HepG2 (cell line): ENCODE measurements around the gene CNNM4. TPM values are rescaled to one million over a fixed set of nuclear protein-coding genes. Genes with fewer than 3 reads are reported as not detected.

Source experiments
- CEBPG ChIP-seq: IDR thresholded peaks from 2 replicates; pipeline ENCODE4 v1.6.1; 2016
- DPF2 ChIP-seq: sonication (generic); formaldehyde crosslinking; IDR thresholded peaks from 2 replicates; pipeline ENCODE4 v1.4.0; 2020; ENCODE audit warnings: mild to moderate bottlenecking, low read depth, missing genetic modification reagents, borderline replicate concordance
- ELF3 ChIP-seq: IDR thresholded peaks from 2 replicates; pipeline ENCODE4 v1.6.1; 2016; ENCODE audit warnings: missing genetic modification reagents, missing compliant biosample characterization
- GABPB1 ChIP-seq: IDR thresholded peaks from 2 replicates; pipeline ENCODE4 v1.6.1; 2016; ENCODE audit warnings: mild to moderate bottlenecking, missing genetic modification reagents, moderate library complexity, missing compliant biosample characterization
- HDAC6 ChIP-seq: fragments of 200-600 bp; sonication (generic); IDR thresholded peaks from 2 replicates; pipeline ENCODE4 v1.7.0; 2017; ENCODE audit warnings: mild to moderate bottlenecking, antibody characterized with exemption, low read length, low read depth
- HMG20B ChIP-seq: conservative IDR thresholded peaks from 2 replicates; pipeline ENCODE4 v1.6.1; 2016; ENCODE audit warnings: missing genetic modification reagents, missing compliant biosample characterization
- HMGA1 ChIP-seq: sonication (generic); formaldehyde crosslinking; conservative IDR thresholded peaks from 2 replicates; pipeline ENCODE4 v1.4.0; 2020; ENCODE audit warnings: missing genetic modification reagents
- HOXA7 ChIP-seq: sonication (generic); formaldehyde crosslinking; IDR thresholded peaks from 2 replicates; pipeline ENCODE4 v1.8.1; 2022; ENCODE audit warnings: mild to moderate bottlenecking, missing genetic modification reagents, moderate library complexity
- IKZF4 ChIP-seq: sonication (generic); formaldehyde crosslinking; IDR thresholded peaks from 2 replicates; pipeline ENCODE4 v1.5.1; 2020; ENCODE audit warnings: borderline replicate concordance, mild to moderate bottlenecking, low read depth, missing genetic modification reagents; ENCODE audit errors: not compliant biosample characterization
- MIXL1 ChIP-seq: IDR thresholded peaks from 2 replicates; pipeline ENCODE4 v1.6.1; 2016
- MTA3 ChIP-seq: sonication (generic); formaldehyde crosslinking; IDR thresholded peaks from 2 replicates; pipeline ENCODE4 v1.4.0; 2020; ENCODE audit warnings: missing genetic modification reagents
- NR3C1 ChIP-seq: sonication (generic); formaldehyde crosslinking; IDR thresholded peaks from 2 replicates; pipeline ENCODE4 v1.4.0; 2020; ENCODE audit warnings: missing genetic modification reagents
- PLRG1 ChIP-seq: fragments of 450-650 bp; conservative IDR thresholded peaks from 2 replicates; pipeline ENCODE4 v1.6.1; 2016
- POLR2AphosphoS2 ChIP-seq: IDR thresholded peaks from 2 replicates; pipeline ENCODE4 v1.6.1; 2011; ENCODE audit warnings: low read depth, low read length, improper control_type of control experiment
- SIN3B ChIP-seq: fragments of 150-350 bp; IDR thresholded peaks from 2 replicates; pipeline ENCODE4 v1.6.1; 2014; ENCODE audit warnings: low read length
- TFAP4 ChIP-seq: sonication (generic); IDR thresholded peaks from 2 replicates; pipeline ENCODE4 v1.6.1; 2016; ENCODE audit warnings: low read depth, borderline replicate concordance
- TOPORS ChIP-seq: sonication (generic); formaldehyde crosslinking; IDR thresholded peaks from 2 replicates; pipeline ENCODE4 v1.8.0; 2023; ENCODE audit warnings: mild to moderate bottlenecking, missing genetic modification reagents
- ZBTB38 ChIP-seq: sonication (generic); formaldehyde crosslinking; IDR thresholded peaks from 2 replicates; pipeline ENCODE4 v1.5.1; 2020; ENCODE audit warnings: mild to moderate bottlenecking, missing genetic modification reagents
- ZNF382 ChIP-seq: sonication (generic); formaldehyde crosslinking; IDR thresholded peaks from 2 replicates; pipeline ENCODE4 v1.5.0; 2020; ENCODE audit warnings: missing genetic modification reagents, mild to moderate bottlenecking, borderline replicate concordance
- ZNF670 ChIP-seq: sonication (generic); formaldehyde crosslinking; IDR thresholded peaks from 2 replicates; pipeline ENCODE4 v1.8.0; 2022; ENCODE audit warnings: mild to moderate bottlenecking, missing genetic modification reagents, borderline replicate concordance
- ZNF678 ChIP-seq: sonication (generic); formaldehyde crosslinking; IDR thresholded peaks from 2 replicates; pipeline ENCODE4 v1.4.0; 2020; ENCODE audit warnings: mild to moderate bottlenecking, missing genetic modification reagents
- polyA plus RNA-seq, 8 experiments: library from polyadenylated mRNA; depleted of rRNA in 3 of 8; stranded (reverse) in 7 of 8; unstranded in 1 of 8; fragments of >200 nt; fragmentation: Illumina TruSeq in 4 of 8; extraction: Trizol in 4 of 8; gene quantifications; 2 replicates each; pipeline versions ENCODE4 v1.2.1 to v1.2.3, GENCODE V29; 2011 to 2016; ENCODE audit warnings: low read depth in 4 of 8, missing spikeins in 1 of 8, mixed read lengths in 1 of 8; ENCODE audit not compliant: insufficient read depth in 1 of 8
- total RNA-seq, 5 experiments: library from RNA; depleted of rRNA; stranded (reverse); fragments of >200 nt; fragmentation: Illumina TruSeq; extraction: Trizol; gene quantifications; 2 replicates each; pipeline ENCODE4 v1.2.3, GENCODE V29; 2016; ENCODE audit warnings: low read depth in 1 of 5
- TF ChIP-seq, protein P1 (sequence below): sonication (generic); formaldehyde crosslinking; IDR thresholded peaks from 2 replicates; pipeline ENCODE4 v1.4.0; 2020; ENCODE audit warnings: missing genetic modification reagents, mild to moderate bottlenecking, borderline replicate concordance
- TF ChIP-seq, protein P2 (sequence below): sonication (generic); formaldehyde crosslinking; IDR thresholded peaks from 2 replicates; pipeline ENCODE4 v1.5.0; 2020; ENCODE audit warnings: mild to moderate bottlenecking, missing genetic modification reagents, borderline replicate concordance
- TF ChIP-seq, protein P3 (sequence below): sonication (generic); formaldehyde crosslinking; IDR thresholded peaks from 2 replicates; pipeline ENCODE4 v1.5.0; 2020; ENCODE audit warnings: missing genetic modification reagents, mild to moderate bottlenecking, borderline replicate concordance

CNNM4 gene
- total and polyA plus RNA-seq, 2 of the 13 experiments (the other 11 are each of a cell fraction or from before 2014, with no cell fraction given) = 5.9 to 8.4 TPM

- TF ChIP-seq, protein P1, sequence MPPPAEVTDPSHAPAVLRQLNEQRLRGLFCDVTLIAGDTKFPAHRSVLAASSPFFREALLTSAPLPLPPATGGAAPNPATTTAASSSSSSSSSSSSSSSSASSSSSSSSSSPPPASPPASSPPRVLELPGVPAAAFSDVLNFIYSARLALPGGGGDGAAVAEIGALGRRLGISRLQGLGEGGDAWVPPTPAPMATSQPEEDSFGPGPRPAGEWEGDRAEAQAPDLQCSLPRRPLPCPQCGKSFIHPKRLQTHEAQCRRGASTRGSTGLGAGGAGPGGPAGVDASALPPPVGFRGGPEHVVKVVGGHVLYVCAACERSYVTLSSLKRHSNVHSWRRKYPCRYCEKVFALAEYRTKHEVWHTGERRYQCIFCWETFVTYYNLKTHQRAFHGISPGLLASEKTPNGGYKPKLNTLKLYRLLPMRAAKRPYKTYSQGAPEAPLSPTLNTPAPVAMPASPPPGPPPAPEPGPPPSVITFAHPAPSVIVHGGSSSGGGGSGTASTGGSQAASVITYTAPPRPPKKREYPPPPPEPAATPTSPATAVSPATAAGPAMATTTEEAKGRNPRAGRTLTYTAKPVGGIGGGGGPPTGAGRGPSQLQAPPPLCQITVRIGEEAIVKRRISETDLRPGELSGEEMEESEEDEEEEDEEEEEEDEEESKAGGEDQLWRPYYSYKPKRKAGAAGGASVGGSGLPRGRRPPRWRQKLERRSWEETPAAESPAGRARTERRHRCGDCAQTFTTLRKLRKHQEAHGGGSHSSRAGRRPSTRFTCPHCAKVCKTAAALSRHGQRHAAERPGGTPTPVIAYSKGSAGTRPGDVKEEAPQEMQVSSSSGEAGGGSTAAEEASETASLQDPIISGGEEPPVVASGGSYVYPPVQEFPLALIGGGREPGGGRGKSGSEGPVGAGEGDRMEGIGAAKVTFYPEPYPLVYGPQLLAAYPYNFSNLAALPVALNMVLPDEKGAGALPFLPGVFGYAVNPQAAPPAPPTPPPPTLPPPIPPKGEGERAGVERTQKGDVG (CRISPR knock-in tag) = no peak
- TF ChIP-seq ZNF670 (CRISPR knock-in tag) = peak; percentile 86; the same call in 1 of the 2 replicates
- TF ChIP-seq ELF3 (CRISPR knock-in tag) = peak; percentile 73
- TF ChIP-seq SIN3B = no peak
- TF ChIP-seq PLRG1 = no peak
- 0 out of 2 replicates have a peak, but pooled peaks have one; percentile 16 for TF ChIP-seq MIXL1 (CRISPR knock-in tag)
- TF ChIP-seq GABPB1 (CRISPR knock-in tag) = peak; percentile 85; the same call in 1 of the 2 replicates
- peak; percentile 11; the same call in 1 of the 2 replicates for TF ChIP-seq TOPORS (CRISPR knock-in tag)
- peak; percentile 87; the same call in 1 of the 2 replicates for TF ChIP-seq ZNF678 (CRISPR knock-in tag)
- no peak for TF ChIP-seq ZNF382 (CRISPR knock-in tag)
- peak; percentile 48 for TF ChIP-seq IKZF4 (CRISPR knock-in tag)
- no peak; the same call in 1 of the 2 replicates for TF ChIP-seq TFAP4
- no peak for TF ChIP-seq HDAC6
- 0 out of 2 replicates have a peak, but pooled peaks have one; percentile 20 for TF ChIP-seq MTA3 (CRISPR knock-in tag)
- TF ChIP-seq, protein P2, sequence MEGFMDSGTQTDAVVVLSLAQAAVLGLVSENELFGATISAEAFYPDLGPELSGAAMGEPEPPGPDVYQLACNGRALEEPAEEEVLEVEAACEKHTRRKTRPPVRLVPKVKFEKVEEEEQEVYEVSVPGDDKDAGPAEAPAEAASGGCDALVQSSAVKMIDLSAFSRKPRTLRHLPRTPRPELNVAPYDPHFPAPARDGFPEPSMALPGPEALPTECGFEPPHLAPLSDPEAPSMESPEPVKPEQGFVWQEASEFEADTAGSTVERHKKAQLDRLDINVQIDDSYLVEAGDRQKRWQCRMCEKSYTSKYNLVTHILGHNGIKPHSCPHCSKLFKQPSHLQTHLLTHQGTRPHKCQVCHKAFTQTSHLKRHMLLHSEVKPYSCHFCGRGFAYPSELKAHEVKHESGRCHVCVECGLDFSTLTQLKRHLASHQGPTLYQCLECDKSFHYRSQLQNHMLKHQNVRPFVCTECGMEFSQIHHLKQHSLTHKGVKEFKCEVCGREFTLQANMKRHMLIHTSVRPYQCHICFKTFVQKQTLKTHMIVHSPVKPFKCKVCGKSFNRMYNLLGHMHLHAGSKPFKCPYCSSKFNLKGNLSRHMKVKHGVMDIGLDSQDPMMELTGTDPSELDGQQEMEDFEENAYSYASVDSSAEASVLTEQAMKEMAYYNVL = peak; percentile 50; the same call in 1 of the 2 replicates
- TF ChIP-seq HMG20B (CRISPR knock-in tag) = peak; percentile 11; the same call in 1 of the 2 replicates
- peak; percentile 50; the same call in 1 of the 2 replicates for TF ChIP-seq DPF2 (CRISPR knock-in tag)
- no peak for TF ChIP-seq HOXA7 (CRISPR knock-in tag)
- no peak for TF ChIP-seq NR3C1 (CRISPR knock-in tag)
- no peak for TF ChIP-seq POLR2AphosphoS2
- peak; percentile 80; the same call in 1 of the 2 replicates for TF ChIP-seq ZBTB38 (CRISPR knock-in tag)
- TF ChIP-seq, protein P3, sequence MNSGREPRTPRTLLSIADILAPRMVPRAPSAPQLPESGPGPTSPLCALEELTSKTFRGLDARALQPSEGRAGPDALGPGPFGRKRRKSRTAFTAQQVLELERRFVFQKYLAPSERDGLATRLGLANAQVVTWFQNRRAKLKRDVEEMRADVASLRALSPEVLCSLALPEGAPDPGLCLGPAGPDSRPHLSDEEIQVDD = no peak
- TF ChIP-seq HMGA1 = no peak
- peak; percentile 58; the same call in 1 of the 2 replicates for TF ChIP-seq CEBPG (CRISPR knock-in tag)
Measured at GRCh38 chr2:96857667-96858372, 97.1 kb downstream of the CNNM4 start, which contains the start of gene ANKRD39 (continued).
